ENCODE data around the gene IQGAP2. TPM values are rescaled to one million over a fixed set of nuclear protein-coding genes. Genes with fewer than 3 reads are reported as not detected.
"Not testable (repeated sequence)": the region's sequence is repeated elsewhere in the genome, so short reads cannot be mapped to it uniquely, and the experiment has no call there.

Gene IQGAP2
- total RNA-seq, 1 donor from 2014 or later, result 8.8 TPM

GRCh38 chr5:76425146-76425545 lies 22.1 kb downstream of the IQGAP2 start:
- H3K27ac Mint-ChIP-seq, result no peak overlapping the region
- intact Hi-C loops (cut with micrococcal nuclease), result no loop called here
- TF ChIP-seq, protein P1, sequence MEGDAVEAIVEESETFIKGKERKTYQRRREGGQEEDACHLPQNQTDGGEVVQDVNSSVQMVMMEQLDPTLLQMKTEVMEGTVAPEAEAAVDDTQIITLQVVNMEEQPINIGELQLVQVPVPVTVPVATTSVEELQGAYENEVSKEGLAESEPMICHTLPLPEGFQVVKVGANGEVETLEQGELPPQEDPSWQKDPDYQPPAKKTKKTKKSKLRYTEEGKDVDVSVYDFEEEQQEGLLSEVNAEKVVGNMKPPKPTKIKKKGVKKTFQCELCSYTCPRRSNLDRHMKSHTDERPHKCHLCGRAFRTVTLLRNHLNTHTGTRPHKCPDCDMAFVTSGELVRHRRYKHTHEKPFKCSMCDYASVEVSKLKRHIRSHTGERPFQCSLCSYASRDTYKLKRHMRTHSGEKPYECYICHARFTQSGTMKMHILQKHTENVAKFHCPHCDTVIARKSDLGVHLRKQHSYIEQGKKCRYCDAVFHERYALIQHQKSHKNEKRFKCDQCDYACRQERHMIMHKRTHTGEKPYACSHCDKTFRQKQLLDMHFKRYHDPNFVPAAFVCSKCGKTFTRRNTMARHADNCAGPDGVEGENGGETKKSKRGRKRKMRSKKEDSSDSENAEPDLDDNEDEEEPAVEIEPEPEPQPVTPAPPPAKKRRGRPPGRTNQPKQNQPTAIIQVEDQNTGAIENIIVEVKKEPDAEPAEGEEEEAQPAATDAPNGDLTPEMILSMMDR (IDR thresholded peaks at IDR 0.05), result no peak
- ChIA-PET CTCF (no interaction called here), POLR2A (no interaction called here)
- H3K36me3 Mint-ChIP-seq (ENCODE audit: low read depth), result no peaks in the 10 kb centered on the region
- ATAC-seq (ENCODE audit: low read depth) (no peak), DNase-seq (no peak)
- no peak overlapping the region for H3K4me3 Mint-ChIP-seq
- H3K4me1 Mint-ChIP-seq, result peaks cover 6% of the 10 kb centered on the region
- H3K9me3 Mint-ChIP-seq, result no peaks in the 10 kb centered on the region
- H3K27me3 Mint-ChIP-seq, result no peaks in the 10 kb centered on the region

- TF ChIP-seq, protein P1 (IDR thresholded peaks at IDR 0.05), result no peak
- ChIA-PET POLR2A (no interaction called here), CTCF (no interaction called here)
- Mint-ChIP-seq H3K4me1 (peaks cover 6% of the 10 kb centered on the region), H3K36me3 (ENCODE audit: low read depth) (no peaks in the 10 kb centered on the region), H3K27me3 (no peaks in the 10 kb centered on the region), H3K27ac (no peak overlapping the region), H3K9me3 (no peaks in the 10 kb centered on the region), H3K4me3 (no peak overlapping the region)
- intact Hi-C loops (cut with micrococcal nuclease), result no loop called here
- no peak for ATAC-seq (ENCODE audit: low read depth)
- DNase-seq, result no peak
Measured at GRCh38 chr5:76425928-76426804, 23.1 kb downstream of the IQGAP2 start.

DNA sequence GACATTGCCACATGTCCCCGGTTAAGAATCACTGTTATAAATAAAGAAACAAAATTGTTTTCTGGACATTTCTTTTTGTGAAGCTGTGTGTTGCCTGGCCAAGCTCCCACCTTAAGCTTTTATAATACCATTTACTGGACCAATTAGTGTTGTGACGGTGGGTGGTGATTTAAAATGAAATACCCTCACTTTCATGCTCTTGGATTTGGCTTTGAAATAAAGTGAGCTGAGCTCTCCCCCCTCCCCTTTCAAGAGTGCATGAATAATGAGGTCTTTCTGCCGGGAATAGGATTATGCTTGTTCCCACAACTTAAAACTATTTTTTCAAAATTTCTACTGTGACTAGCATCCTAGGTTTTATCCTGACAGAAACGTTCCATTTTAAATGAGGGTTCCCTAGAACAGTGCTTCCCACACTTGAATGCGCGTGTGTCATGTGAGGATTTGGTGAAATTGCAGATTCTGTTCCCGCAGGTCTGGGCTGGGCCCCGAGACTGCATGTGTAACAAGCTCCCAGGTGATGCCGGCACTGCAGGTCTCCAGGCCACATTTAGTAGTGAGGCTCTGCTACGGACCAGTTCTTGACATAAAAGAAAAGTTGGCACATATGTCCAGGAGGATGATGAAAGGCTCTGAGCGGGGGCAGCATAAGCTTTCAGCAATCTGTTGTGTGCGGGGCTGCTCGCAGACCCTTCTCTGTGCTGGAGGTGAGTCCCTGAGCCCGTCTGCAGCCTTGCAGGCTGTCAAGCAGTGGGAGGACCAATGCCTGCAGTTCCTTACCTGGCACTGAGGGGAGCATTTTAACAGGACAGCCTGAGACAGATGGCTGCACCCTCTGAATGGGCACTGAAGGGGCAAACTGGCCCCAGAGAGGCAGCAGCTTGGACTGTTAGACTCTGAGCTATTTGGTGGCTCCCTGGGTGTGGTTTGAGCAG lies 24.4 kb downstream of the IQGAP2 start:
- H3K4me1 Mint-ChIP-seq, result peaks cover 12% of the 10 kb centered on the region
- no peaks in the 10 kb centered on the region for H3K36me3 Mint-ChIP-seq (ENCODE audit: low read depth)

GRCh38 chr5:76428550-76428949 lies 25.5 kb downstream of the IQGAP2 start:
- ATAC-seq (ENCODE audit: low read depth); CTCF ChIA-PET: not testable (repeated sequence)
- H3K4me1 Mint-ChIP-seq, result peaks cover 12% of the 10 kb centered on the region

More for the DNA sequence above, 24.4 kb downstream of the IQGAP2 start:
- H3K4me3 Mint-ChIP-seq, result no peak overlapping the region
- ATAC-seq (ENCODE audit: low read depth) (no peak), DNase-seq (no peak)
- no peaks in the 10 kb centered on the region for H3K9me3 Mint-ChIP-seq
- intact Hi-C loops (cut with micrococcal nuclease), result no loop called here
- TF ChIP-seq, protein P1 (IDR thresholded peaks at IDR 0.05), result no peak
- ChIA-PET CTCF (no interaction called here), POLR2A (no interaction called here)
- H3K27ac Mint-ChIP-seq, result no peak overlapping the region
- H3K27me3 Mint-ChIP-seq, result no peaks in the 10 kb centered on the region

GRCh38 chr5:76433261-76433660 lies 30.2 kb downstream of the IQGAP2 start:
- Mint-ChIP-seq H3K36me3 (ENCODE audit: low read depth) (no peaks in the 10 kb centered on the region), H3K4me3 (no peak overlapping the region), H3K27me3 (no peaks in the 10 kb centered on the region), H3K27ac (no peak overlapping the region), H3K4me1 (peaks cover 6% of the 10 kb centered on the region), H3K9me3 (peaks cover 2% of the 10 kb centered on the region)
- intact Hi-C loops (cut with micrococcal nuclease), result no loop called here
- POLR2A ChIA-PET, result interaction anchor here (0.6 kb wide), 1 partner anchor 36 kb away, joined by 3 read pairs; no protein-coding TSS in a partner anchor
- CTCF ChIA-PET, result no interaction called here
- no peak for ATAC-seq (ENCODE audit: low read depth)
- no peak for DNase-seq
- TF ChIP-seq, protein P1 (IDR thresholded peaks at IDR 0.05), result no peak

More at GRCh38 chr5:76428550-76428949, 25.5 kb downstream of the IQGAP2 start:
- DNase-seq; intact Hi-C loops (cut with micrococcal nuclease); H3K27ac Mint-ChIP-seq; H3K36me3 Mint-ChIP-seq (ENCODE audit: low read depth); POLR2A ChIA-PET; H3K27me3 Mint-ChIP-seq; H3K4me3 Mint-ChIP-seq; H3K9me3 Mint-ChIP-seq: not testable (repeated sequence)

- not testable (repeated sequence) for H3K36me3 Mint-ChIP-seq (ENCODE audit: low read depth)
Measured at GRCh38 chr5:76437507-76437906, 34.4 kb downstream of the IQGAP2 start.

More at GRCh38 chr5:76437507-76437906, 34.4 kb downstream of the IQGAP2 start:
- CTCF ChIA-PET; H3K4me1 Mint-ChIP-seq; H3K27ac Mint-ChIP-seq; H3K27me3 Mint-ChIP-seq; DNase-seq; H3K9me3 Mint-ChIP-seq; POLR2A ChIA-PET; ATAC-seq (ENCODE audit: low read depth); H3K4me3 Mint-ChIP-seq; intact Hi-C loops (cut with micrococcal nuclease): not testable (repeated sequence)

Measured in activated B cell treated with CpG ODN at 0.5 μM for 24 hours (primary cell).